ENCODE results near the gene FAM193A. TPM values are rescaled to one million over a fixed set of nuclear protein-coding genes. Genes with fewer than 3 reads are reported as not detected.

FAM193A gene
- total RNA-seq, 1 donor from 2014 or later: 30.9 TPM

DNA sequence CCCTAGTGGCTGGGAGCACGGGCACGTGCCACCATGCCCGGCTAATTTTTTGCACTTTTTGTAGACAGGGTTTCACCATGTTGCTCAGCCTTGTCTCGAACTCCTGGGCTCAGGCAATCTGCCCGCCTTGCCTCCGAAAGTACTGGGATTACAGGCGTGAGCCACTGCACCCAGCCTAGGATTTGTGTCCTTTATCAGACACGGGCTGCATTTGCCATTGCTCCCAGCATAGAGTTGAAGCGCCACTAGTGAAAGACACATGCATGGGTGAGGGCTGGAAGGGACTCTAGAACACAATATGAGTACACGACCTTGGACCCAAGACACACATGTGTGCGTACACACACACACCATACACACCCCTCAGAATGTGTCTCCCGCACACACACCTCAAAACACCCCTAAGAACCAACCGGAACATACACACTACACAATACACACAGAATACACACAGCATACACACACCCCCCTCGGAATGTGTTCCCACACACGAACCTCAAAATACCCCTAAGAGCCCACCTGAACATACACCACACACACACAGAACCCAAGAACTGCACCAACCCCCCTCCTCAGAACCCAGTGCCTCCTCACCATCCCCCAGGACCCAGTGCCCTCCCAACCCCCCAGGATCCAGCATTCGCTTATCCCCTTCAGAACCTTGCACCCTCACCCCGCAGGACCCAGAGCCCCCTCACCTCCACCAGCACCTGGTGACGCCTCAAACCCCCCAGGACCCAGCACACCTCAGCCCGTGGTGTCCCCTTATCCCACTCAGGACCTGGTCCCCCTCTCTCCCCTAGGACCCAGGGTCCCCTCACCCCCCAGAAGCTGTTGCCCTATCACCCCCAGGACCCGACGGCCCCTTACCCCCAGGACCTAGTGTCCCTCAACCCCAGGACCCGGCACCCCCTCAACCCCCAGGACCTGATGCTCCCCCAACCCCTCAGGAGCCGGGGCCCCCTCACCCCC lies 218.7 kb downstream of the FAM193A start:
- Histone ChIP-seq H3K27ac (peak overlapping the region; percentile 82 to 87), H3K27me3 (no peaks in the 10 kb centered on the region), H3K4me1 (peaks cover 4 to 10% of the 10 kb centered on the region in 2 donors), H3K4me3 (peak overlapping the region; percentile 90 to 95), H3K9me3 (no peaks in the 10 kb centered on the region), H3K36me3 (no peaks in the 10 kb centered on the region)
- intact Hi-C loops (cut with DNase I): loop anchor here (5.0 to 10.0 kb wide), 3 partner anchors 218 to 490 kb away; partner anchors contain the start of genes FAM193A, HTT, HTT-AS and MXD4
- no peak for DNase-seq (ENCODE audit: low spot score in 2 of 2)
- TF ChIP-seq, protein P1, sequence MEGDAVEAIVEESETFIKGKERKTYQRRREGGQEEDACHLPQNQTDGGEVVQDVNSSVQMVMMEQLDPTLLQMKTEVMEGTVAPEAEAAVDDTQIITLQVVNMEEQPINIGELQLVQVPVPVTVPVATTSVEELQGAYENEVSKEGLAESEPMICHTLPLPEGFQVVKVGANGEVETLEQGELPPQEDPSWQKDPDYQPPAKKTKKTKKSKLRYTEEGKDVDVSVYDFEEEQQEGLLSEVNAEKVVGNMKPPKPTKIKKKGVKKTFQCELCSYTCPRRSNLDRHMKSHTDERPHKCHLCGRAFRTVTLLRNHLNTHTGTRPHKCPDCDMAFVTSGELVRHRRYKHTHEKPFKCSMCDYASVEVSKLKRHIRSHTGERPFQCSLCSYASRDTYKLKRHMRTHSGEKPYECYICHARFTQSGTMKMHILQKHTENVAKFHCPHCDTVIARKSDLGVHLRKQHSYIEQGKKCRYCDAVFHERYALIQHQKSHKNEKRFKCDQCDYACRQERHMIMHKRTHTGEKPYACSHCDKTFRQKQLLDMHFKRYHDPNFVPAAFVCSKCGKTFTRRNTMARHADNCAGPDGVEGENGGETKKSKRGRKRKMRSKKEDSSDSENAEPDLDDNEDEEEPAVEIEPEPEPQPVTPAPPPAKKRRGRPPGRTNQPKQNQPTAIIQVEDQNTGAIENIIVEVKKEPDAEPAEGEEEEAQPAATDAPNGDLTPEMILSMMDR (IDR thresholded peaks at IDR 0.05): no peak

DNA sequence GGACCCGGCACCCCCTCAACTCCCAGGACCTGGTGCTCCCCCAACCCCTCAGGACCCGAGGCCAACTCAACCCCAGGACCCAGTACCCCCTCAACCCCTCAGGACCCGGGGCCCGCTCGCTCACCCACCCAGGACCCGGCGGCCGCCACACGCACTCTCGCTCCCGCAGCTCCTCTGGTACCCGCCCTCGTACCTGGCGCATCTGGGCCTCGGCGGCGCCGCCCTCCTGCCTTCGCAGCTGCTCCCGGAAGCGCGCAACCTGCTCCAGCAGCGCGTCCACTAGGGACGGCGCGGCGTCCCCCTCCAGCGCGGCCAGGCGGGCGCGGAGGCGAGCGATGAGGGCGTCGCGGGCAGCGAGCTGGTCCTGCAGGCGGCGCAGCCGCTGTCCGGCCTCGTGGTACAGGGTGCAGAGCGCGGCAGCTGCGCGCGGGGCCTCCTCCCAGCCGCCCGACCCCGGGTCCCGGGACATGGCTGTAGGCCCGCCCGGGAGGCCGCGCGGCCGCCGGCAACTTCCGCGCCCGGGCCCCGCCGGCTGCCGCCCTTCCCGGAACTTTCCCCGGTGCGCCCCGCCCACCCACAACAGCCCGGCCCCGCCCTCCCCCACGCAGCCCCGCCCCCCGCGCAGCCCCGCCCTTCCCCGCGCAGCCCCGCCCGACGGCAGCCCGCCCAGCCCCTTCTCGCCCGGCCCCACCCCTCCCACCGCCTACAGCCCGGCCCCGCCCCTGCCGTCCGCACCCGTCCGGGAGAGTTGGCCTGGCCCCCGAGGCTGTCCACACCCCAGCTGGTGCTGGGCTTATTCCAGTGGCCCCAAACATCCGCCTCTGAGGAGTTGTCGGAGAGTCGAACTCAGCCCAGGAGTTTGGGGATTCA lies 219.6 kb downstream of the FAM193A start, which contains the start of gene TNIP2:
TSS of gene TNIP2 (minus strand) at position 516 of the 870 bp plus-strand sequence. CDS start at position 469, 47 bp downstream.
- peak within 1 kb of the TSS; percentile 90 to 95 for H3K4me3 ChIP-seq
- intact Hi-C loops (cut with DNase I): loop anchor here (1.0 to 10.0 kb wide), 6 partner anchors 87 to 491 kb away; partner anchors contain the start of genes ADD1, FAM193A, GRK4 and HTT
- H3K4me1 ChIP-seq: peaks cover 4 to 10% of the 10 kb centered on the region in 2 donors
- peak in 1 of 2 donors; percentile 92 for DNase-seq (ENCODE audit: low spot score in 2 of 2)
- peak within 1 kb of the TSS; percentile 82 to 87 for H3K27ac ChIP-seq
- no peaks in the 10 kb centered on the region for H3K9me3 ChIP-seq
- no peaks in the 10 kb centered on the region for H3K27me3 ChIP-seq
- TF ChIP-seq, protein P1 (IDR thresholded peaks at IDR 0.05): peak; percentile 11 to 59 (median 28)
- H3K36me3 ChIP-seq: no peaks in the 10 kb centered on the region

DNA sequence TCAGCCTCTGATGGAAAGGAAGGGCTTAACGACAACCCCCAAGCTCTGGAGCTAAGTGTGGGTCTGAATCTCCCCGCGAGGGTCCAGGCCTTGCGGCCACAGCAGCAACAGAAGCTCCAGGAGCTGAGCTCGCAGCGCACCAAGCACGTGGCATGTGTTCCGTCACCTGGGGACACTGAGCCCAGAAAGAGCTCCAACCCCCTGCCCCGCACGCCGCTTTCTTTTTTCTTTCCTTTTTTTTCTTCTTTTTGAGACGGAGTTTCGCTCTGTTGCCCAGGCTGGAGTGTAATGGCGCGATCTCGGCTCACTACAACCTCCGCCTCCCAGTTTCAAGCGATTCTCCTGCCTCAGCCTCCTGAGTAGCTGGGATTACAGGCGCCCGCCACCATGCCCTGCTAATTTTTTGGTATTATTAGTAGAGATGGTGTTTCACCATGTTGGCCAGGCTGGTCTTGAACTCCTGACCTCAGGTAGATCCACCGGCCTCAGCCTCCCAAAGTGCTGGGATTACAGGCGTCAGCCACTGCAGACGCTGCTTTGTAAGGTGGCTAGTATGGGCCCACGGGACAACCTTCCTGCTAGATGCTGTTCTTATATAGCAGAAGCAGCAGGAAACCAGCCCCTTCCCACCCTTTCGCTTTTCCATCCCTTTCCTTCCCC lies 220.4 kb downstream of the FAM193A start:
- H3K9me3 ChIP-seq: no peaks in the 10 kb centered on the region

DNA sequence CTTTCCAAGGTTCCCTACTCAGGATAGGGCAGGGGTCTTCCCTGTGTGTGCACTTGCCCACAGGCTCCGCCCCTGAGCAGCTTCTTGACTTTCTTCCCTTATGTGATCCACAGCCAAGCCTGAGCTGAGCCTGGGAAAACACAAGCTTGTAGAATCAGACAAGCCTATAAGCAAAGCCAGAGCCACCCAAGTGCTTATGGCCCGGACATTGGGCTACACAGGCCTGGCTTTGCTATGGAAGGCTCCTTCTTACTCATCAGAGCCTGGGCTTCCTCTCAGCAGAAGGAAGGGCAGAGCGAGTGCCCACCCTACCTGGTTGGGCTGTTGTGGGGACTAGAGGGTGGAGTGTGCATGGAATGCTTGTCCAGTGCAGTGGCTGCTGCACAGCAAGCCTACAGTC lies 221.0 kb downstream of the FAM193A start:
- Histone ChIP-seq H3K9me3 (no peaks in the 10 kb centered on the region), H3K27me3 (no peaks in the 10 kb centered on the region), H3K4me3 (no peak overlapping the region), H3K36me3 (no peaks in the 10 kb centered on the region), H3K4me1 (peaks cover 4 to 10% of the 10 kb centered on the region in 2 donors), H3K27ac (no peak overlapping the region)
- TF ChIP-seq, protein P1 (IDR thresholded peaks at IDR 0.05): no peak
- no peak for DNase-seq (ENCODE audit: low spot score in 2 of 2)
- intact Hi-C loops (cut with DNase I): loop anchor here (2.0 to 10.0 kb wide), 5 partner anchors 85 to 493 kb away; partner anchors contain the start of genes ADD1, FAM193A, HTT and HTT-AS

More for the DNA sequence above, 220.4 kb downstream of the FAM193A start:
- H3K27me3 ChIP-seq: no peaks in the 10 kb centered on the region
- TF ChIP-seq, protein P1 (IDR thresholded peaks at IDR 0.05): no peak
- no peak for DNase-seq (ENCODE audit: low spot score in 2 of 2)
- peak overlapping the region; percentile 90 to 95 for H3K4me3 ChIP-seq
- H3K36me3 ChIP-seq: no peaks in the 10 kb centered on the region
- peaks cover 4 to 10% of the 10 kb centered on the region in 2 donors for H3K4me1 ChIP-seq
- peak overlapping the region; percentile 51 to 70 for H3K27ac ChIP-seq
- intact Hi-C loops (cut with DNase I): loop anchor here (1.0 to 10.0 kb wide), 6 partner anchors 86 to 492 kb away; partner anchors contain the start of genes ADD1, FAM193A, GRK4 and HTT
